NCI-H2081 (cell line): ENCODE measurements around the gene ATP11A.

ENCODE experiments used
- DNase-seq, 2 experiments: peaks; one replicate each; lab custom pipeline; 2025; lab: John Stamatoyannopoulos, UW

ATP11A gene

GRCh38 chr13:112905990-112906641 is 216.3 kb downstream of the ATP11A start:
- DNase-seq, result peak; percentile 52 to 78

DNA sequence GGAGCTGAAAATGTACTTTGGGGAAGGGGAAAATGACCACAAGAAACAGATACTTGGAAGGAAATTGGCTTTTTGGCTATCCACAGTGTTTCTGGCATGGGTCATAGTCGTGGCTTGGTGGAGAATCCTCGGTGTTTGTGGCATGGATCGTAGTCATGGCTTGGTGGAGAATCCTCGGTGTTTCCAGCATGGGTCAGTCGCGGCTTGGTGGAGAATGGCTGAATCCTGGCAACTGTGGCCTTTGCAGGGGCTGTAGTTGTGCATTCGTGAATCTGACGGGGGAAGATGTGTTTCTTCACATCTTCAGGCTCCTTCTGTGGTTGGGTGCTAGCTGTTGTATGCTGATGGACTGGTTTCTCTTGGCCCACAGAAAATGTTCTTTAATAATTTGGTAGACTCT is 217.4 kb downstream of the ATP11A start:
- DNase-seq, result no peak

DNA sequence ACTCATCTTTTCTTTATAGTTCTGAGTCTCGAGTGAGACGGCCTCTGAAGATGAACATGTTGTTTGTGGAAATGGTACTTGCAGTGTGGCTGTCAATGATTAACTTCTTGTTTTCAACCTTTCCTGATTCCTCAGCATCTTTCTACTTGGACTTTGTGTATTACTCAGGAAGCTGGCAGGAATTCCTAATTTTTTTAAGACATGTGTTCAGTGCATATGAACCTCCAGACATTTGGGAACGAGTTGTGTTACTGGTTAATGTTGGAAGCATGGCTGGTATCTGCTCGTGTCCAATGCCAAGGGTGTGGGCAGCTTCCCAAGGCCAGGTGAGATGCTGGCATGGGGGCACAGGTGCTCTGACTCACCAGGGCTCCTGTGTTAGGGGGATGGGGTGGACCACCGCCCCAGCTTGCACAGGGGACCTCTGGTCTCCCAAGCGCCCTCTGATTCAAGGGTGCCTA is 218.1 kb downstream of the ATP11A start:
- no peak for DNase-seq

- no peak for DNase-seq
Observed at GRCh38 chr13:112908342-112908741, 218.5 kb downstream of the ATP11A start.

DNA sequence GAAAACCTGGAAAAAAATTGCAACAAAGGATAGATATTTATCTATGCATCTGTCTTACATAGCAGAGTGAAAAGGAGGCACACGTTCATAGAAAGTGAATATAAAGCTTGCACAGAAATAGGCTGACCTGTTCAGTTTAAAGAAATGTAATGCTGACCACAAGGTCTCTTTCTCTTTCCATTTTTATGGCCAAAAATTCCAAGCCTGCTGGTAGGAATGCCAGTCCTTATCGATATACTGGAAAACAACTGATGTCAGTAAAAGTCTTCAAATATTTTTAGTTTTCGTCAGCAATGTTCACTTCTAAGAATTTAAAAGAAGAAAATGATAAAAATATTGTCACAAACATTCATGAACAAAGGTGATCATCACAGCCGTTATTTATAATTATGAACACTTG is 220.2 kb downstream of the ATP11A start:
- no peak for DNase-seq

- no peak for DNase-seq
Observed at GRCh38 chr13:112910616-112911280, 220.9 kb downstream of the ATP11A start.

- no peak for DNase-seq
Observed at GRCh38 chr13:112911285-112911701, 221.5 kb downstream of the ATP11A start.

DNA sequence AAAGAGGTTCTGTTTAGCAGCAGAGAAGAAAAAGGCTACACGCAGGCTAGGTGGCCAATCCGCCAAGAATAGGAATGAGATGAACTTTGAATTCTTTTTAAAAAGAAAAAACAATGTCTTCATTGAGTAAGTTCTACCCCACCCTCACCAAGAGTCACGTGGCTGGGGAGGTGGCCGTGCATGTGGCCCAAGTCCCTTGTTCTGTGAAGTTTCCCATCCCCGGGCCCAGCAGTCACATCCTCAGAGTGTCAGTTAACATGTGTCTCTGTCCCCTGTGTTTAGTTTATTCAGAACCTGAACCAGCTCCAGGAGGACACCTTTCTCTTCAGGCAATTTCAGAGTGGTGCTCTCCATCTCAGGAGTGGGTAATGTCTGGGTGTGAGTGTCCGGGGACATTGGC is 222.0 kb downstream of the ATP11A start:
- DNase-seq, result no peak

DNA sequence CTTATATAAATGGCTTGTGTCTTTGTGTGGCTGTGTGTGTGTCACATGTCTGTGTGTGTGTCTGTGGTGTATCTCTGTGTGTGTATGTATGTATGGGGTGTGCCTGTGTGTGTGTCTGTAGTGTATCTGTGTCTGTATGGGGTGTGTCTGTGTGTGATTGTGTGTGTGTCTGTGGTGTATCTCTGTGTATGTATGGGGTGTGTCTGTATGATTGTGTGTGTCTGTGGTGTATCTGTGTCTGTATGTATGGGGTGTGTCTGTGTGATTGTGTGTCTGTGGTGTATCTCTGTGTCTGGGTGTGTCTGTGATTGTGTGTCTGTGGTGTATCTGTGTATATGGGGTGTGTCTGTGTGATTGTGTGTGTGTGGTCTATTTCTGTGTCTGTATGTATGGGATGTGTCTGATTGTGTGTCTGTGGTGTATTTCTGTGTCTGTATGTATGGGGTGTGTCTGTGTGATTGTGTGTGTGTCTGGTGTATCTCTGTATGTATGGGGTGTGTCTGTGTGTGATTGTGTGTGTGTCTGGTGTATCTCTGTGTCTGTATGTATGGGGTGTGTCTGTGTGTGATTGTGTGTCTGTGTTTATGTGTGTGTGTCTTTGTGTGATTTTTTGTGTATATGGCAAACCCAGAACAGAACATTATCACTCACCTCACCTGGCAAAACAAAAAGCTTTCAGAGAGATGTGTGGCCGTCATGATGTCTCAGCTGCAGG is 223.0 kb downstream of the ATP11A start:
- DNase-seq, result no peak

- DNase-seq, result no peak
Observed at GRCh38 chr13:112916296-112916695, 226.5 kb downstream of the ATP11A start.

DNA sequence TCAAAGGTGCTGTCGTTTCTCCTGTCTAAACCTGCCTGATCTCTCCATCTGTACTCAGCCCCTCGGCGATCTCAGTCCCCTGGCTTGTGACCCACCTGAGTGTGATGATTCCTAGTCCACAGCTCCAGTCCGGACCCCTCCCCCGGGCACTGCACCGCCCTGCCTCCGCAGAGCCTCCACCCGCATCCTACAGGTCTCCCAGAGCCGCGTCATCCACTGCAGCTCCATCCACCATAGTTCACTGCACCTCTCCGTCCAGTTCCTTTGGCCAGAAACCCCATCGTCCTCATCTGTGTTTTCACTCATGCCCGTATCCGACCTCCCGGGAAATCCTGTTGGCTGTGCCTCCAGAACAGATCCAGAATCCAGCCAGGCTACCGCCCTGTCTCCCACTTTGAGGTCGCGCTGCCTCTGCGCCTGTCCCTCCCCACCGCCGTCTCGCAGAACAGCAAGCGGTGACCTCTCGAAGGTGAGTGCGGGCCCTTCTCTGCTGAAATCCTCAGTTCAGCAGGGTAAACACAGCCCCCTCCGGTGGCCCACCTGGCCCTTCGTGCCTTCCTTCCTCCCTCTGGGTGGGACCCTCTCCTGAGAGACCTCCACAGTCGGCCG is 227.3 kb downstream of the ATP11A start:
- no peak for DNase-seq

- DNase-seq, result no peak
Observed at GRCh38 chr13:112917737-112918136, 227.9 kb downstream of the ATP11A start.

DNA sequence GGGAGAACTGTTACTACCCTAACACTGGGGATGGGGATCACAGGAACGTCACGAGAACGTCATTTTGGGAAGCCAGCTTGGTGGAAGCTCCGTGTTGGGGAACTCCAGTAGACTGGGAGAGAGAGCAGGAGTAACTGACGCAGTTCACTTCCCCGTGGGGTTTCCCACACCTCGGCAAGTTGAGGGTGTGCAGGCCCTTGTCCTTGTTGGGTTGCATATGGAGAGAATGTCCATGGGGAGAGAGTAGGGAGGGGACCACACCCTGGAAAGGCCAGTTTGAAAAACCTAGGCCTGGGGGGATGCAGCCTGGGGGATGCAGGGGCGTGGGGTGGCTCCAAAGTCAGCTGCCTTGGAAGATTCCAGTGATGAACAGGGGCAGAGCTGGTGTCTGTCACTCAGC is 228.4 kb downstream of the ATP11A start:
- DNase-seq, result no peak

DNA sequence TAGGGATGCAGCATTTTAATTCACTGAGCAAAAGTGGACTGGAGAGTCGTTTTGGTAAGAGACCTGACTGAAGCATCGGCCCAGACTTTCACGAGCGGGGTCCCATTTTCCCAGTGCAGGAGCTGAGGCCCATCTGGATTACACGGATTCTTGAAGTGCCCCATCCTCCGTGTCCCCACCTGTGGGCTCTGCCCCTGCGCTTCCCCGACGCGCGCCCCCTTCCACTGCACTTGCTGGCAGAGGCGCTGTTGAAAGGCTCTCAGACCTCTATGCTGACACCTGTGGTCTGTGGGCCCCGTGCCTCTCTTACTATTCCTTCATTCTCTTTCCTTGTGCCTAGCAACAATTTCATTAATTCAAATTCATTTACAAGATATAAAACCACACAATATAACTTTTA is 228.9 kb downstream of the ATP11A start:
- DNase-seq, result no peak

- no peak for DNase-seq
Observed at GRCh38 chr13:112923962-112924361, 234.1 kb downstream of the ATP11A start.

DNA sequence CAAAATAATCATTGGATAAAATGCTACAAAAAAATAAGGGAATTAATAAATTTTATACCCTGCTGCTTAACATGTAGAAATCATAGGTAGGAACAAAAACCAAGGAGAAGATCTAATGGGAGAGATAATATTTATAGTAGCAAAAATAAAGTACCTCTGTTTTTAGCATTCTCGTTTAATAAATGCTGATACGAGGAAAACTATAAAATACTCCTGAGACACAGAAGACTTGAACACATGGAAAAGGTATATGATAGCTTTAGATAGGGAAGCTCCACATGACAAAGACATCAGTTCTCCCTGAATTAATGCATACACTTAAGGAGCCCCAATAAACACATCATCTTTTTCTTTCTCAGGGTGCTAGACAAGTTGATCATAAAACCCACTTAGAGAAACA is 234.5 kb downstream of the ATP11A start:
- no peak for DNase-seq

- DNase-seq, result no peak
Observed at GRCh38 chr13:112926003-112926402, 236.2 kb downstream of the ATP11A start.

- no peak for DNase-seq
Observed at GRCh38 chr13:112926993-112927392, 237.2 kb downstream of the ATP11A start.

GRCh38 chr13:112928020-112928971 is 238.5 kb downstream of the ATP11A start:
- DNase-seq, result no peak

DNA sequence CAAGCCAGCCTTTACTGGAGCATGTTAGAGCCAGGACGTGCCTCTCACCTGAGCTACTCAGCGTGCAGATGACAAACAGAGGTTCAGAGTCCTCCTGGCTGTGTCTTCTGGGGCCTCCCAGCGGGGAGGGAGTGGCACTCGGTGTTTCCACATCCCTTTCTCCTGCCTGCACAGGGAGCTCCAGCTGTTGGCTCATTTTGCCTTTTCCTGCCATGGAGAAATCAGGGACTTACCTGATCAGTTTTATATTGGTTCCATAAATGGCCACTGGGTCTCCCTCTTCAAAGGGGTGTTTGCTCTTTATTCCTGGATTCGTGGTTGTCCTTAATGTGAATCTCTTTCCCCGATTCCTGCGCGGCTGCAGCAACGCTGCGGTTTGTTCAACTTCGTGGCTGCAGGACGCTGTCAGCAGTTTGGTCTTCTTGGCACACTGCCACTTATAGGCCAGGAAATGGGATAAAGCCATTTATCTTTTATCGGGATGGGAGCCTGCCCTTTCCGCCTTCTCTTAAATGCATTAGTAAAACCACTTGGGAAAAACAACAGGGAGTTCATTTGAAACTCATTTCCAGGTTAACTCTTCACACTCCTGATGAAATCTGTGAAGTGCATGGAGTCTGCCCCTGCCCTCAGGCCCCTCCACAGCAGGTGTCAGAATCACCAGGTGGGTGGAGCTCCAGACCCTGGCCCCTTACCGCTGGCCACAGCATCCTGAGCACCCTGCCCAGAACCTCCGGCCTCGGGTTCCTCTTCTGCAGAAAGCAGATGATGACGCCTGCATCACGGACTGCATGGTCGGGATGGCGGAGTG is 239.3 kb downstream of the ATP11A start:
- DNase-seq, result peak; percentile 63 to 84

DNA sequence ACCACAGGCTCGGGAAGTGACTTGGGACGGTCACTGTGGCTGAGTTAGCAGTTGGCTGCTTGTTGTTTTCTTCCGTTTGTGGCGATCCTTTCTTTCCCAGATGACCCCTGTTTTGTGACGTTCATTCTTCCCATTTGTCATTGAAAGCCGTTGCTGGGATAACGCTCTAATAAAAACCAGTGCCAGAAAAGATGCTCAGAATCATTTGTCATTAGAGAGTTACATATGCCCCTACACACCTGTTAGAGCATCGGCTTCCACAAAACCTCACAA is 239.9 kb downstream of the ATP11A start:
- no peak for DNase-seq
